ENCODE data around the gene EFNB2.

The EFNB2 gene

GRCh38 chr13:106445996-106446395 lies 89.5 kb downstream of the EFNB2 start:
- no peak overlapping the region for H3K9ac ChIP-seq (ENCODE audit: insufficient read length, low read depth)
- no peaks in the 10 kb centered on the region for H3K9me3 ChIP-seq (ENCODE audit: insufficient read depth, low read length)
- no peaks in the 10 kb centered on the region for H3K36me3 ChIP-seq (ENCODE audit: insufficient read depth, insufficient read length, low read length)
- TF ChIP-seq YY1 (IDR thresholded peaks at IDR 0.05; ENCODE audit: insufficient read depth, insufficient read length) (no peak), SUZ12 (IDR thresholded peaks at IDR 0.05; ENCODE audit: extremely low read depth, insufficient read depth, insufficient read length) (no peak), ZNF274 (IDR thresholded peaks at IDR 0.05; ENCODE audit: low read depth, low read length) (no peak)
- no peak for DNase-seq (ENCODE audit: low read depth, low spot score)
- H3K27me3 ChIP-seq (ENCODE audit: insufficient read depth, insufficient read length): no peaks in the 10 kb centered on the region
- no peak overlapping the region for H3K4me3 ChIP-seq (ENCODE audit: insufficient read length, low read depth)
- H3K4me1 ChIP-seq (ENCODE audit: insufficient read depth, insufficient read length): no peaks in the 10 kb centered on the region

- H3K9me3 ChIP-seq (ENCODE audit: insufficient read depth, low read length): no peaks in the 10 kb centered on the region
- no peaks in the 10 kb centered on the region for H3K36me3 ChIP-seq (ENCODE audit: insufficient read depth, insufficient read length, low read length)
- H3K4me3 ChIP-seq (ENCODE audit: insufficient read length, low read depth): no peak overlapping the region
- DNase-seq (ENCODE audit: low read depth, low spot score): no peak
- no peak overlapping the region for H3K9ac ChIP-seq (ENCODE audit: insufficient read length, low read depth)
- no peak for TF ChIP-seq SUZ12 (IDR thresholded peaks at IDR 0.05; ENCODE audit: extremely low read depth, insufficient read depth, insufficient read length)
- no peak for TF ChIP-seq YY1 (IDR thresholded peaks at IDR 0.05; ENCODE audit: insufficient read depth, insufficient read length)
- TF ChIP-seq ZNF274 (IDR thresholded peaks at IDR 0.05; ENCODE audit: low read depth, low read length): no peak
- H3K4me1 ChIP-seq (ENCODE audit: insufficient read depth, insufficient read length): no peaks in the 10 kb centered on the region
- H3K27me3 ChIP-seq (ENCODE audit: insufficient read depth, insufficient read length): no peaks in the 10 kb centered on the region
These were observed 91.7 kb downstream of the EFNB2 start for GRCh38 chr13:106443607-106444322.

- TF ChIP-seq SUZ12 (IDR thresholded peaks at IDR 0.05; ENCODE audit: extremely low read depth, insufficient read depth, insufficient read length): no peak
- no peak for TF ChIP-seq YY1 (IDR thresholded peaks at IDR 0.05; ENCODE audit: insufficient read depth, insufficient read length)
- TF ChIP-seq ZNF274 (IDR thresholded peaks at IDR 0.05; ENCODE audit: low read depth, low read length): no peak
- DNase-seq (ENCODE audit: low read depth, low spot score): no peak
These were observed 94.6 kb downstream of the EFNB2 start for GRCh38 chr13:106440866-106441265.

More at GRCh38 chr13:106440866-106441265, 94.6 kb downstream of the EFNB2 start:
- H3K36me3 ChIP-seq (ENCODE audit: insufficient read depth, insufficient read length, low read length): no peaks in the 10 kb centered on the region
- no peaks in the 10 kb centered on the region for H3K27me3 ChIP-seq (ENCODE audit: insufficient read depth, insufficient read length)
- no peaks in the 10 kb centered on the region for H3K4me1 ChIP-seq (ENCODE audit: insufficient read depth, insufficient read length)
- no peaks in the 10 kb centered on the region for H3K9me3 ChIP-seq (ENCODE audit: insufficient read depth, low read length)
- no peak overlapping the region for H3K4me3 ChIP-seq (ENCODE audit: insufficient read length, low read depth)
- no peak overlapping the region for H3K9ac ChIP-seq (ENCODE audit: insufficient read length, low read depth)

Measured in NT2/D1 (cell line).